Uterus (tissue), 4 donors: ENCODE measurements around the gene AGT. TPM values are rescaled to one million over a fixed set of nuclear protein-coding genes. Genes with fewer than 3 reads are reported as not detected.
"Not testable (repeated sequence)": the region's sequence is repeated elsewhere in the genome, so short reads cannot be mapped to it uniquely, and the experiment has no call there.

ENCODE experiments used
- DNase-seq, 2 donors: peaks; one replicate each; pipeline ENCODE4 v3.0.0-alpha.2; 2019 to 2020
- H3K27ac ChIP-seq, 2 donors: fragments of 200-600 bp; sonication (generic); 1 replicate in 1 of 2; 2 replicates in 1 of 2; pipeline ENCODE4 v1.5.1; 2016 to 2018
- H3K27me3 ChIP-seq, 2 donors: fragments of 200-600 bp; sonication (generic); one replicate each; pipeline ENCODE4 v1.5.1; 2018 to 2019; ENCODE audit warnings: control low read depth in 1 of 2
- H3K36me3 ChIP-seq, 2 donors: fragments of 200-600 bp; sonication (generic); one replicate each; pipeline ENCODE4 v1.5.1; 2019; ENCODE audit warnings: control low read depth in 1 of 2
- H3K4me1 ChIP-seq, 2 donors: fragments of 200-600 bp; sonication (generic); one replicate each; pipeline ENCODE4 v1.5.1; 2018 to 2019; ENCODE audit warnings: control low read depth in 1 of 2
- H3K4me3 ChIP-seq, 2 donors: fragments of 200-600 bp; sonication (generic); 1 replicate in 1 of 2; 2 replicates in 1 of 2; pipeline ENCODE4 v1.5.1; 2018 to 2019; ENCODE audit warnings: mild to moderate bottlenecking in 1 of 2
- H3K9me3 ChIP-seq, 2 donors: fragments of 200-600 bp; sonication (generic); one replicate each; pipeline ENCODE4 v1.5.1; 2019; ENCODE audit warnings: control low read depth in 1 of 2
- POLR2A ChIP-seq, 2 donors: fragments of 450-650 bp; IDR thresholded peaks; one replicate each; pipeline ENCODE4 v1.6.1; 2016; ENCODE audit warnings: antibody characterized with exemption in 2 of 2, mild to moderate bottlenecking in 1 of 2, moderate library complexity in 1 of 2
- intact Hi-C: fragments of 100-400 bp; cut with DNase I; formaldehyde crosslinking; loops from one replicate; pipeline ENCODE4 v1.15.1; 2023; ENCODE audit warnings: low total_unique reads
- total RNA-seq, 4 donors: library from RNA; depleted of rRNA in 3 of 4; stranded (reverse); fragments of >200 nt in 3 of 4; gene quantifications; one replicate each; pipeline versions ENCODE4 v1.1.0 to v1.2.4, GENCODE V29; 2014 to 2023
- TF ChIP-seq, protein P1 (sequence below), 4 experiments: fragments of 200-600 bp in 2 of 4; fragments of 450-650 bp in 2 of 4; sonication (generic) in 2 of 4; IDR thresholded peaks; one replicate each; pipeline ENCODE4 v1.5.1; 2016 to 2019; ENCODE audit warnings: antibody characterized with exemption in 4 of 4, mild to moderate bottlenecking in 2 of 4, moderate library complexity in 1 of 4
- donor health status: DM: yes; HTN: yes; CAD: no.

The AGT gene
- total RNA-seq, 4 donors from 2014 or later: 0.77 to 7.6 (median 2.5) TPM

DNA sequence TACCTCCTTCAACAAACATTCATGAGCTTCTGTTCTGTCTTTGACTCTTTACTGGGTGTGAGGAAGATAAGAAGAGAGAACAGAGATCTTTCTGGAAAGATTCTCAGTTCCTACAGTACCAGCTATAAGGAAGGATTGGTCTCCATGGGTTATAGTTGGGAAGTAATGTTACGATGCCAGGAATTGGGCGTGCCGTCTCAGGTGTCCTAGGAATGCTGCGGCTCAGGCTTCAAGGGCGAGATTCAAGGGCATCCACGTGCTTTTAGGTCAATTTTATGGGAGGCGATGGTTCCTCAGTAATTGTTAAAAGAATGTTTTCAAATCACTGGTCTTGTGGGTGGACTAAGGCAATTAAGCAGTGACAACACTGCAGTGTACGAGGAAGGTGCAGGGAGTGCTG is 44.4 kb downstream of the AGT start:
- no peaks in the 10 kb centered on the region for H3K9me3 ChIP-seq
- intact Hi-C loops: no loop called here
- H3K27me3 ChIP-seq: no peaks in the 10 kb centered on the region
- H3K4me1 ChIP-seq: no peaks in the 10 kb centered on the region
- TF ChIP-seq, protein P1, sequence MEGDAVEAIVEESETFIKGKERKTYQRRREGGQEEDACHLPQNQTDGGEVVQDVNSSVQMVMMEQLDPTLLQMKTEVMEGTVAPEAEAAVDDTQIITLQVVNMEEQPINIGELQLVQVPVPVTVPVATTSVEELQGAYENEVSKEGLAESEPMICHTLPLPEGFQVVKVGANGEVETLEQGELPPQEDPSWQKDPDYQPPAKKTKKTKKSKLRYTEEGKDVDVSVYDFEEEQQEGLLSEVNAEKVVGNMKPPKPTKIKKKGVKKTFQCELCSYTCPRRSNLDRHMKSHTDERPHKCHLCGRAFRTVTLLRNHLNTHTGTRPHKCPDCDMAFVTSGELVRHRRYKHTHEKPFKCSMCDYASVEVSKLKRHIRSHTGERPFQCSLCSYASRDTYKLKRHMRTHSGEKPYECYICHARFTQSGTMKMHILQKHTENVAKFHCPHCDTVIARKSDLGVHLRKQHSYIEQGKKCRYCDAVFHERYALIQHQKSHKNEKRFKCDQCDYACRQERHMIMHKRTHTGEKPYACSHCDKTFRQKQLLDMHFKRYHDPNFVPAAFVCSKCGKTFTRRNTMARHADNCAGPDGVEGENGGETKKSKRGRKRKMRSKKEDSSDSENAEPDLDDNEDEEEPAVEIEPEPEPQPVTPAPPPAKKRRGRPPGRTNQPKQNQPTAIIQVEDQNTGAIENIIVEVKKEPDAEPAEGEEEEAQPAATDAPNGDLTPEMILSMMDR (IDR thresholded peaks at IDR 0.05): no peak
- TF ChIP-seq POLR2A (IDR thresholded peaks at IDR 0.05): no peak
- no peak overlapping the region for H3K4me3 ChIP-seq
- no peak overlapping the region for H3K27ac ChIP-seq
- no peaks in the 10 kb centered on the region for H3K36me3 ChIP-seq
- DNase-seq: no peak

DNA sequence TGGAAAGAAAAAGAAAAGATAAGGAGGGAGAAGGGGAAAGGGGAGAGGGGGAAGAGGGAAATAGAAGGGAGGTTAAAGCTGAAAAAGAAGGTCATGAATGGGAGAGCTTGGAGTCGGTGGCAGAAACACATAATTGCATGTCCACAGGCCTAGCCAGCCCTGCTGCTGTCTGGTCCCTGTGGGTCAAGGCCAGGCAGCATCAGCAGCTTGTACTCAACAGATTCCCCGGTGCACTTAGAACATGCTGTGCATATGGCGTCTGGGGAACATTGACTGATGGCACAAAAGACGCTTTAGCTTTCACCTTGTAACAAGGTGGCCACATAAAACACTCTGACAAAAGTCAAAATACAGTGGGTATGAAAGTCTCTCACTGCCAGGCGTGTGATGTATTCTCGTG is 45.7 kb downstream of the AGT start:
- Histone ChIP-seq H3K4me3 (no peak overlapping the region), H3K36me3 (no peaks in the 10 kb centered on the region), H3K4me1 (no peaks in the 10 kb centered on the region), H3K9me3 (no peaks in the 10 kb centered on the region), H3K27me3 (no peaks in the 10 kb centered on the region), H3K27ac (no peak overlapping the region)
- TF ChIP-seq POLR2A (IDR thresholded peaks at IDR 0.05): no peak
- TF ChIP-seq, protein P1 (IDR thresholded peaks at IDR 0.05): no peak
- intact Hi-C loops: no loop called here
- no peak for DNase-seq

DNA sequence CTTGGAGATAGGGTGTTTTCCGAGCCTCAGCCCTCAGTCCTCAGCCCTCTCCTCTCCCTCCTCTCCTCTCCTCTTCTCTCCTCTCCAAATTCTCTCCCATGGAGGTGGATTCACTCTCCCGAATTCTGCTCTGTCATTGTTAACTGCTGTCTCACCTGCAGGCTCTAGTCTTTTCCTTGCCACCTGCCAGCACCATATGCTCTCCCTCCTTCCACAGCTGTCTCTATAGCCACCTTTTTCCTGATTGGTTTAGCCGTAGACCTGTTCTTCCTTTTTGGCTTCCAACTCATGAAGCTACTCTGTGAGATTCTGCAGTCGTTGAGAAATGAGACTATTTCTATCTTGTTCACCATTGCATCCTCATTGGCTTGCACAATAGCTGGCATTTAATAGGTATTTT is 51.9 kb downstream of the AGT start:
- Histone ChIP-seq H3K27me3 (no peaks in the 10 kb centered on the region), H3K4me1 (no peaks in the 10 kb centered on the region), H3K36me3 (no peaks in the 10 kb centered on the region), H3K4me3 (no peak overlapping the region), H3K9me3 (no peaks in the 10 kb centered on the region), H3K27ac (no peak overlapping the region)
- no peak for TF ChIP-seq POLR2A (IDR thresholded peaks at IDR 0.05)
- TF ChIP-seq, protein P1 (IDR thresholded peaks at IDR 0.05): no peak
- intact Hi-C loops: no loop called here
- DNase-seq: no peak

DNA sequence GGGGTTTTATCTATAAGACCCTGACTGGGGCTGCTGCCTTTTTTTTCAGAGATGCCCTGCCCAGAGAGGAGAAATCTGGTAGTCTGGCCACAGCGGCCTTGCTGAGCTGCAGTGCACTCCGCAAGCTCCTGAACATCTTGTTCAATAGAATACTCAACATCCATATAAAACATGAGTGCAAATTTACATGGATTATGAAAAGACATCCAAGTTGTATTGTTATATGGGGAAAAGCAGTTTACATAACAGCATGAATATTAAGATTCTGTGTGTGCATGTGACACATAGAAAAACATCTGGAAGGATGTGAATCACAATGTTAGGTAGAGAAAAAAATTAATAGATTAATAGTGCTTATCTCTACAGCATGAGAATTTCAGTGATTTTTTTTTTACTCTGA is 55.2 kb downstream of the AGT start:
- H3K4me1 ChIP-seq: no peaks in the 10 kb centered on the region
- H3K36me3 ChIP-seq: no peaks in the 10 kb centered on the region
- no peaks in the 10 kb centered on the region for H3K9me3 ChIP-seq
- no peak overlapping the region for H3K4me3 ChIP-seq
- intact Hi-C loops: no loop called here
- no peak for TF ChIP-seq POLR2A (IDR thresholded peaks at IDR 0.05)
- TF ChIP-seq, protein P1 (IDR thresholded peaks at IDR 0.05): no peak
- H3K27ac ChIP-seq: no peak overlapping the region
- DNase-seq: no peak
- no peaks in the 10 kb centered on the region for H3K27me3 ChIP-seq

DNA sequence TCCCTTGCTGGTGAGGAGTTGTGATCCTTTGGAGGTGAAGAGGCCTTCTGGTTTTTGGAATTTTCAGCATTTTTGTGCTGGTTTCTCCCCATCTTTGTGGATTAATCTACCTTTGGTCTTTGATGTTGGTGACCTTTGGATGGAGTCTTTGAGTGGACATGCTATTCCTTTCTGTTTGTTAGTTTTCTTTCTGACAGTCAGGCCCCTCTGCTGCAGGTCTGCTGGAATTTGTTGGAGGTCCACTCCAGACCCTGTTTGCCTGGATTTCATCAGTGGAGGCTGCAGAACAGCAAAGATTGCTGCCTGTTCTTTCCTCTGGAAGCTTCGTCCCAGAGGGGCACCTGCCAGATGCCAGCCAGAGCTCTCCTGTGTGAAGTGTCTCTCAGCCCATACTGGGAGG is 55.8 kb downstream of the AGT start:
- H3K27ac ChIP-seq, H3K9me3 ChIP-seq, H3K36me3 ChIP-seq, H3K4me3 ChIP-seq, H3K4me1 ChIP-seq, DNase-seq, H3K27me3 ChIP-seq, intact Hi-C loops: not testable (repeated sequence)

DNA sequence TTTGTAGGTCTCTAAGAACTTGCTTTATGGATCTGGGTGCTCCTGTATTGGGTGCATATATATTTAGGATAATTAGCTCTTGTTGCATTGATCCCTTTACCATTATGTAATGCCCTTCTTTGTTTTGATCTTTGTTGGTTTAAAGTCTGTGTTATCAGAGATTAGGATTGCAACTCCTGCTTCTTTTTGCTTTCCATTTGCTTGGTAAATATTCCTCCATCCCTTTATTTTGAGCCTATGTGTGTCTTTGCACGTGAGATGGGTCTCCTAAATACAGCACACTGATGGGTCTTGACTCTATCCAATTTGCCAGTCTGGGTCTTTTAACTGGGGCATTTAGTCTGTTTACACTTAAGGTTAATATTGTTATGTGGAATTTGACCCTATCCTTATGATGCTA is 57.2 kb downstream of the AGT start:
- H3K27me3 ChIP-seq, H3K36me3 ChIP-seq, H3K9me3 ChIP-seq, H3K4me1 ChIP-seq, H3K27ac ChIP-seq, H3K4me3 ChIP-seq, DNase-seq, intact Hi-C loops: not testable (repeated sequence)

Other genes starting within 250 kb of the AGT start
- 10 to 100 TPM in 3 of 4 donors, 1 to 10 TPM in 1; 10.0 to 32.3 (median 18.5) TPM for gene COG2, start 71.6 kb downstream of the AGT start, total RNA-seq
- under 1 TPM in 1 of 4 donors, not detected in 3; 0.41 TPM for gene CAPN9, start 33.3 kb upstream of the AGT start, total RNA-seq
- 10 to 100 TPM; 41.0 to 80.0 (median 60.8) TPM for gene C1orf198, start 154.4 kb upstream of the AGT start, total RNA-seq